Thoracic aorta (tissue), 2 donors: Measurements from ENCODE around the gene SCO1. TPM values are rescaled to one million over a fixed set of nuclear protein-coding genes. Genes with fewer than 3 reads are reported as not detected.

ENCODE experiments used
- ATAC-seq: fragments of 150-250 bp; one replicate; pipeline ENCODE4 v1.8.0; 2017; ENCODE audit warnings: low read depth; ENCODE audit not compliant: insufficient number of reproducible peaks, low FRiP score
- DNase-seq: peaks from one replicate; pipeline ENCODE4 v3.0.0-alpha.2; 2020; ENCODE audit warnings: low spot score
- H3K27ac ChIP-seq, 2 donors: fragments of 200-600 bp; sonication (generic); 1 replicate in 1 of 2; 2 replicates in 1 of 2; pipeline ENCODE4 v1.5.1; 2016; ENCODE audit warnings: mild to moderate bottlenecking in 2 of 2, moderate library complexity in 2 of 2
- H3K27me3 ChIP-seq: fragments of 200-600 bp; sonication (generic); replicated peaks from 2 replicates; pipeline ENCODE4 v1.6.0; 2016; ENCODE audit warnings: mild to moderate bottlenecking; ENCODE audit not compliant: insufficient read depth
- H3K36me3 ChIP-seq: fragments of 200-600 bp; sonication (generic); one replicate; pipeline ENCODE4 v1.5.1; 2016
- H3K4me1 ChIP-seq, 2 donors: fragments of 200-600 bp; sonication (generic); 1 replicate in 1 of 2; 2 replicates in 1 of 2; pipeline versions ENCODE4 v1.5.1 to v1.6.0; 2016; ENCODE audit warnings: low read depth in 2 of 2, mild to moderate bottlenecking in 1 of 2; ENCODE audit not compliant: control insufficient read depth in 1 of 2
- H3K4me3 ChIP-seq: fragments of 200-600 bp; sonication (generic); 2 replicates; pipeline ENCODE4 v1.5.1; 2016; ENCODE audit warnings: mild to moderate bottlenecking
- H3K9me3 ChIP-seq: fragments of 200-600 bp; sonication (generic); 2 replicates; pipeline ENCODE4 v1.5.1; 2016
- CTCF ChIP-seq: fragments of 200-600 bp; sonication (generic); IDR thresholded peaks from one replicate; pipeline ENCODE4 v1.5.1; 2019; ENCODE audit warnings: antibody characterized with exemption
- total RNA-seq, 2 donors: library from RNA; depleted of rRNA; stranded (reverse); fragments of >200 nt; gene quantifications; one replicate each; pipeline versions ENCODE4 v1.1.0 to v1.2.3, GENCODE V29; 2016

SCO1 gene
- total RNA-seq, 2 donors from 2014 or later, result 17.9 to 32.5 TPM

GRCh38 chr17:10657148-10657547, 40.2 kb downstream of the SCO1 start, which contains the start of gene MYH3:
Gene MYH3, minus strand, starts transcription at chr17:10657309. Its CDS starts 2,245 bp downstream, at chr17:10655064.
- no peak for TF ChIP-seq CTCF
- H3K9me3 ChIP-seq, result no peaks in the 10 kb centered on the region
- no peak for DNase-seq
- H3K36me3 ChIP-seq, result peaks cover 8% of the 10 kb centered on the region
- no peak within 1 kb of the TSS for H3K4me3 ChIP-seq
- no peaks in the 10 kb centered on the region for H3K27me3 ChIP-seq
- H3K4me1 ChIP-seq, result no peaks in the 10 kb centered on the region
- no peak within 1 kb of the TSS for H3K27ac ChIP-seq
- no peak for ATAC-seq

- Histone ChIP-seq H3K9me3 (no peaks in the 10 kb centered on the region), H3K4me3 (no peak overlapping the region), H3K4me1 (no peaks in the 10 kb centered on the region), H3K27ac (no peak overlapping the region), H3K27me3 (no peaks in the 10 kb centered on the region), H3K36me3 (peaks cover 2% of the 10 kb centered on the region)
- TF ChIP-seq CTCF, result no peak
- no peak for DNase-seq
- ATAC-seq, result no peak
Measured at GRCh38 chr17:10653987-10654386, 43.3 kb downstream of the SCO1 start.

DNA sequence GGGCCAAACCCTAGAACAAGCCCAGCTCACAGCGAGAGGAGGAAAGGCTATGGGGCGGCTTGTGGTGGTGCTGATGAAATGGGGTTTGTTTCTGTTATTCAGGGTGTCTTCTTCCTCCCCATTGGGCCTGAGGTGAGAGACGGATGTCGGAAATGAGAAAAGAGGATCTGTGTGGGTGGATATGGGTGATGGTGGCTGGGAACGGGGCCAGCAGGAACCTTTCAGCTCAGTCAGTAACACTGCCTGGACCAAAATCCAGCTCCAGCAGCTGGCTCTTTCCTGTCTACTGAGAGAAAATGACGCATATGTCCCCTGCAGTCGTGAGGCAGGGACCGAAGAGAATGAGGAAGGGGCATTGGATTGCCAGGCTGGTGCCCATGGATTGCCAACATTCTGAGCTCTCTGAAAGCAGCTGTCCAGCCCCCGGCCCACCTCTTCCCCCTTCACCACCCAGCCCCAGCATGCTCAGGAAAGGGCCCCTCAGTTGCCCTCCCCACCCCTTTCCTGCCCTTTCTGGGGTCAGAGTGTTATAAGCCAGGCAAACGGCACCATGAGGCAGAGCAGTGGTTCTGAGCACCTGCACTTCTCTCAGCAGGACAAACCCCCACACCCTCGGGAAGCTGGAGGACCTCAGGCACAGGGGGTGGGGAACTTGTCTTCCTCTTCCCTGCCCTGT, 44.2 kb downstream of the SCO1 start:
- no peak for DNase-seq
- Histone ChIP-seq H3K27ac (no peak overlapping the region), H3K9me3 (no peaks in the 10 kb centered on the region), H3K4me1 (no peaks in the 10 kb centered on the region), H3K4me3 (no peak overlapping the region), H3K36me3 (peaks cover 2% of the 10 kb centered on the region), H3K27me3 (no peaks in the 10 kb centered on the region)
- no peak for TF ChIP-seq CTCF
- ATAC-seq, result no peak

- Histone ChIP-seq H3K27ac (no peak overlapping the region), H3K36me3 (peaks cover 2% of the 10 kb centered on the region), H3K4me1 (no peaks in the 10 kb centered on the region), H3K27me3 (no peaks in the 10 kb centered on the region), H3K9me3 (no peaks in the 10 kb centered on the region), H3K4me3 (no peak overlapping the region)
- ATAC-seq, result no peak
- TF ChIP-seq CTCF, result no peak
- no peak for DNase-seq
Measured at GRCh38 chr17:10651927-10652326, 45.4 kb downstream of the SCO1 start.

- H3K9me3 ChIP-seq, result no peaks in the 10 kb centered on the region
- ATAC-seq (no peak), DNase-seq (no peak)
- no peaks in the 10 kb centered on the region for H3K27me3 ChIP-seq
- no peak for TF ChIP-seq CTCF
- no peak overlapping the region for H3K4me3 ChIP-seq
- H3K4me1 ChIP-seq, result peaks cover 0 to 3% of the 10 kb centered on the region in 2 donors
- H3K36me3 ChIP-seq, result no peaks in the 10 kb centered on the region
- no peak overlapping the region for H3K27ac ChIP-seq
Measured at GRCh38 chr17:10649602-10650001, 47.7 kb downstream of the SCO1 start.
